Stomach (tissue), 4 donors: ENCODE measurements around the gene BMP10.

Experiments used
- CTCF ChIP-seq, 7 experiments: fragments of 450-650 bp in 4 of 7; fragments of 200-600 bp in 3 of 7; sonication (generic) in 3 of 7; IDR thresholded peaks; one replicate each; pipeline ENCODE4 v1.5.1; 2016 to 2019; ENCODE audit warnings: antibody characterized with exemption in 7 of 7, control low read depth in 2 of 7, mild to moderate bottlenecking in 1 of 7
- POLR2A ChIP-seq, 4 donors: fragments of 450-650 bp; IDR thresholded peaks; one replicate each; pipeline ENCODE4 v1.6.1; 2016; ENCODE audit warnings: antibody characterized with exemption in 4 of 4, control low read depth in 2 of 4, mild to moderate bottlenecking in 1 of 4, moderate library complexity in 1 of 4
- POLR2AphosphoS5 ChIP-seq, 3 donors: sonication (generic); formaldehyde crosslinking; IDR thresholded peaks; one replicate each; pipeline ENCODE4 v1.6.1; 2016; ENCODE audit warnings: antibody characterized with exemption in 3 of 3

DNA sequence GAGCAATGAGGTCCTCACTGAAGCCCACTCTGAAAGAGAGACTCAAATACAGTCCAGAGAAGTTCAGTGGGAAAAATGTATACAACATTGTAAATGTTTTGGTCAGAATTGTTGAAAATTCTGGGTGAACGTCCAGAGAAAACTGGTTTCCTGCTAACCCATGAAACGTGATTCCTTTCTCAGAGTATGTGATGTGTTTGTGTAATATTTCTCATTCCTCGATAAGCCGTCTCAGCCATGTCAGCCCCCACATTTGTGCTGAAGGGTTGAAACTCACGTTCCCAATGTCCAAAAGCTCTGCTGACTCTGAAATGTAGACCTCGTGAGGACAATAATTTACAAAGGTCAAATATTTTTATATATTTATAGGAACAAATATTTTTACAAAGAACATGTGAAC lies 51.6 kb downstream of the BMP10 start:
- no peak for TF ChIP-seq CTCF (IDR thresholded peaks at IDR 0.05)
- no peak for TF ChIP-seq POLR2AphosphoS5 (IDR thresholded peaks at IDR 0.05)
- TF ChIP-seq POLR2A (IDR thresholded peaks at IDR 0.05), result no peak
